GM19463 (cell line): ENCODE measurements around the gene DDAH1.

ENCODE experiments used
- ATAC-seq: cut with Tn5 transposase; IDR thresholded peaks from one replicate; pipeline ENCODE4 v1.9.1; 2021; ENCODE audit warnings: mild to moderate bottlenecking, moderate library complexity; ENCODE audit not compliant: unreplicated experiment

The DDAH1 gene

DNA sequence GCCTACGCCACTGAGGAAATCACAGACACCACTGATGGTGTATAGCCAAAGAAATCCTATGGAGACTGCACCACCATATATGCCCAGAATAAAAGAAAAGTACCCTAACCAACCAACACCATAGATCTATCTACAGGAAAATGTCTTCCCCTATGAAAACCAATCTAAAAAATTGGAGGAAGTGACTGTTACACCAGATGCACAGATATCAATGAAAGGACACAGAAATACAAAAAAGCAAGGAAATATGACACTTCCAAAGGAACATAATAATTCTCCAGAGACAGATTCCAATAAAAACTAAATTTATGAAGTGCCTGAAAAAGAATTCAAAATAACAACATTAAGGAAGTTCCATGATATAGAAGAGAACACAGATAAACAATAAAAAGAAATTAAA, 131.8 kb downstream of the DDAH1 start:
- ATAC-seq: no peak

DNA sequence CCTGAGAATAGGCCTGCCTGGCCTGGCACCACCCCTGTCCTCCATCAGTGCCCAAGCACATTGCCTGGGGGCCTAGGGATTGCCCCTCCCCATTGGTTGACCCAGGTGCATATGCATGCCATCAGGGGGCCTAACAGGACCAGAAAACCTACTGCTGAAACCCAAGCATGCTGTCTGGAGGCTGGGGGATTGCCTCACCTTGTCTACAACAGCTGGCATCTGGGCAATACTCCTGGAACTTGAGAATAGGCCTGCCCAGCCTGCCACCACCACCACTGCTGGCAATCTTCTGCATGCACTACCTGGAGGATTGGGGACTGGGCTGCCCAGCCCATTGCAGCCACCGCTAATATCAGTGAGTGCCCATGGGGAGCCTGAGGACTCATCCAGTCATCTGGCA, 132.4 kb downstream of the DDAH1 start:
- ATAC-seq: no peak

DNA sequence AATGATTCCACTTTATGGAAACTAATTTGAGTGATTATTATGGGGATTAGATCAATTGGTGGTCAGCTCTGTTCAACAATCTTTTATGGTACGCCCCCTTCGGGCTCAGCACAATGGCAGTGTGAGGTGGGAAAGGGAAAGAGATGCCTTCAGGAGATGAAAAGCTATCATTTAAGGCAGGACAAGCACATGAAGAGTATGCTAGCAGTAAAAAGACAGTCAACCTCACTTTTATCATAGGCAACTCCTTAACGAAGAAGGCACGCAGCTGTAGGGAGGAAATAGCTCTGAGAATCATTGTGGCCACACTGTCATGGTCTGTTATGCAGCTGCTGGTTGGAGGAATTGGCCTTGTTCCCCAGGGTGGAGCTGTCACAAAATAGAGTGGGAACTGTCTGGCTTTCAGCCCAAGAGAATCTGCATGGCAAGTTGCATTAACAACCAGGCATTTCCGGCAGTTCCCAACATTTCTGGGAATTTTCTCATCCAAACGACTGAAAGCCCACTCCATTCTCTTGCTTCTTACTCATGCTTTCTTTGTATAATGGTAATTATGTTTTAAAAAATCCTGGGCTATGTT, 134.2 kb downstream of the DDAH1 start:
- peak; percentile 74 for ATAC-seq

DNA sequence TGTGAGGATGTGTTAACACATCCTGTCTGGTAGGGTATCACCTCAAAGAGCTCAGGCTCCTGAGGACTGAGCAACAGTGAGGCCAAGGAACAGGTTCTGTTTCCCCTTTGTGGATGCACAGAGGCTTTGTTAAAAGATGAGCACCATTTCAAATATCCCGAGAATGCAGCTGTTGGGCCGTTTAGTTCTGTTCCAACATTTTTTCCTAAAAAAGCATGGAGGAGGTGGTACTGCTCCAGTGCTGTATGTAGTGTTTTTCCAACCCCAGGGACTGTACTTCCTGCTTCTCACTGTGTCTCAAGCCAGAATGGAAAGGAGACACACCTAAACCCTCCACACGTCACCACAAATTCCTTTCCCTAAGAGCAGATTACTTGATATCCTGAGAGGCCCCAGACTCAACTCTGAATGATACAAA, 134.7 kb downstream of the DDAH1 start:
- no peak for ATAC-seq

DNA sequence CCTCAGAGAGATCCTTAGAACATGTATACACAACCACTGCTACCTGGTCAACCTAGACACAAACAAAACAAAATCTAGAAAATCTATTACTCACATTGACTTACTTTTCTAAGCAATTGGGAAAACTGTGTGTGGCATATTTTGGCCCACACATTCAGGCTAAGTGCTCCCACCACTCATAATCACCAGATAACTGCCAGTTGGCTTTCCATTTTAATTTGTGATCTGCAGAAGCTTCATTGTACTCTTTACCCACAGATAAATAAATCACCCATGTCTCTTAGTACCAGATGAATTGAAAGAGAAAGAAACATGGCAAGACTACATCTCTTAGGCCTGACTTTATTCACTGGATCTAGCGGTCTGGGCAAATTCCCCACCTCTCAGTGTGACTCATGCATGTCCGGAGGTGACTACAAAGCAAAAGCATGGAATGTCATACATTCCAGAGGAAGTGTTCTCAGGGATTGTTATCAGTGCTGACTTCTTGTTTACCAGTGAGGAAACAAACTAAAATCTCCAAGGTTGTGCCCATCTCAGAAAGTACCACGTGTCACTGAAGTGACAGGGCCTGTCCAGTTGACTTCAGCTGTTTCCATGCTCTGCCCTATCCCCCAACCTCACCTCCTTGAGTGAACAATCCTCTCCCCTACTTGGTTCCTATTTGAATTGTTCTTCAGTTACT, 136.1 kb downstream of the DDAH1 start:
- ATAC-seq: no peak

DNA sequence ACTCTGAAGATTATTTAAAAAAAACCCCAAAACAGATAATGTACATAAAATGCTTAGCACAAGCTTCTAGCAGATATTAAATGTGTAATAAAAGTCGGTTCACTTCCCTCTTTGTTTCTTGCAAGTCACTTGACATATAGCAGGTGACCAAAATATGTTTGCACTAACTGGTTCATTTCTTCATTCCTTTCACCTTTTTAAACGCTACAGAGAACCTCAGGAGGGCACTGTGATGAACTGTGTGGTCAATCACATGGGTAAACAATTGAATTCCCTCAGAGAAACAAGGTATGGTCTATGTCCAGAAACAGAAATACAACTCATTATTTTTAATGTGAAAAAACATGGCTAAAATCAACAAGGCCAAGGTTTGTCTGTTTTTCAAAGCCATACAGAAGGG, 137.2 kb downstream of the DDAH1 start:
- no peak for ATAC-seq

DNA sequence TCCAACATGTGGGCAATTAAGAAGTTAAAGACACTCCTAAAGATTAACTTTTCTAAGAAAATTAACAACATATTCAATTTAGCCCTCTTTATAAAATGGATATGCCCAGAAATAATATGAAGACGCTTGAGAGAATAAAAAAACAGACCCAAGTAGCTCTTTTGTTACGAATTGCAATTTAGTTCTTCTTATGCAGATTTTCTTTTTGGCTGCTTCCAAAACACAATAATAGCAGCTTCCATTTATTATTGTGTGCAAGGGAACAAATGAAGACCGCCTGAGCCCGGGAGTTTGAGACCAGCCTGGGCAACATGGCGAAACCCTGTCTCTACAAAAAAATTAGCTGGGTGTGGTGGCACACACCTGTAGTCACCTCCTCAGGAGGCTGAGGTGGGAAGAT, 138.1 kb downstream of the DDAH1 start:
- ATAC-seq: no peak

DNA sequence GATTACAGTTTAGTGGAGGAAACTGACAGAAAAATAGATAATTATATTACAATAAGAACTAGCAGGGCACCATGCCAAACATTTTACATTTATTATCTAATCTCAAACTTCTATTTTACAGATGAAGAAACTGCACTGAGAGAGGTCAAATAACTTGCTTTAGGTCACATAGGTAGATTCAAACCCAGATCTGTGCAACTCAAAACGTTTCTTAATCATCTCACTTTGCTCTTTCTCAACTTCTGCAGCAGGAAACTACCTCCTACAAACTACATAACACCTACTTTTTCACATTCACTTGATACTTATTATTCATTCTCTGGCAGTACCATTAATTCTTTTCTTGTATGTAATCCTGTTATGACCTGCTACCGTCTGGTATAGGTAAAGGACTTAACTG, 138.6 kb downstream of the DDAH1 start:
- no peak for ATAC-seq

DNA sequence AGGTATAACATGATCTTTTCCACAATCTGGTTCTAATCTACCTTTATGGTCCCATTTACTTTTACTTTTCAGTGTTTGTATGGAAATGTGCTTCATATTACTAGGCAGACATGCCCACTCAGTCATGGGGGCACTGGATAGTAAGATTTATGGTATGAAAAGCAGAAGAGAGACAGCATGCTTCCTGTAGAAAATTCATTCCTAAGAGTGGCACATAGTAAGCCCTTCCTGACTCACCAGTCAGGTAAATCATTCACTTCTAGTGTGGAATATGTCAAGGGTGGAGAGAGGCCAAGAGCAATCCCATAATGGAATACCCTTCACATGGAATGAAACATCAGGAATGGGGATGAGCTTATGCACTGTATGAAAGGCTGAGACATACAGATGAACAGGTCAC, 139.0 kb downstream of the DDAH1 start:
- ATAC-seq: no peak

DNA sequence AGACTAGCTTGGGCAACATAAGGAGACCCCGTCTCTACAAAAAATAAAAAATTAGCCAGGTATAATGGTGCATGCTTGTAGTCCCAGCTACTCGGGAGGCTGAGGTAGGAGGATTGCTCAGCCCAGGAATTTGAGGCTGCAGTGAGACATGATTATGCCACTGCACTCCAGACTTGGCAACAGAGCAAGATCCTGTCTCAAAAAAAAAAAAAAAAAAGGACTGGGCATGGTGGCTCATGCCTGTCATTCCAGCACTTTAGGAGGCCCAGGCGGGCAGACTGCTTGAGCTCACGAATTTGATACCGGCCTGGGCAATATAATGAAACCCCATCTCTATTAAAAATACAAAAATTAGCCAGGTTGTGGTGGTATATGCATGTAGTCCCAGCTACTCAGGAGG, 141.2 kb downstream of the DDAH1 start:
- ATAC-seq: no peak

DNA sequence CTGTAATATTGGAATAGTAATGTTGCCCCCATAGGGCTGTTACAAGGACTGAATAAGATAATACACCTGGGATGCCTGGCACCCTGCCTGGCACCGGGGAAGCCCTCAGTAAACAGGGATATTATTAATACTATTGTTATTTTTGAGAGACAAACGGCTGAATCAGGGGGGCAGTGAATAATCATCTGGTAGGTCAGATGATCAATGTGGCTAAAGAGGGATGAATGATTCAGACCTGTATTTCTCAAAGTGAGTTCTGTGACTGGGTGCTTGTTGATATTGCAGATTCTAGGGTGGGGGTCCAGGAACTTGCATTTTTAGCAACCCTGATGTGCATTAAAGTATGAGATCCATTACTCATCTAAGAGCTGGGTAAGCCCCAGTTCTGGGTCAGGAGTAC, 142.3 kb downstream of the DDAH1 start:
- ATAC-seq: no peak

DNA sequence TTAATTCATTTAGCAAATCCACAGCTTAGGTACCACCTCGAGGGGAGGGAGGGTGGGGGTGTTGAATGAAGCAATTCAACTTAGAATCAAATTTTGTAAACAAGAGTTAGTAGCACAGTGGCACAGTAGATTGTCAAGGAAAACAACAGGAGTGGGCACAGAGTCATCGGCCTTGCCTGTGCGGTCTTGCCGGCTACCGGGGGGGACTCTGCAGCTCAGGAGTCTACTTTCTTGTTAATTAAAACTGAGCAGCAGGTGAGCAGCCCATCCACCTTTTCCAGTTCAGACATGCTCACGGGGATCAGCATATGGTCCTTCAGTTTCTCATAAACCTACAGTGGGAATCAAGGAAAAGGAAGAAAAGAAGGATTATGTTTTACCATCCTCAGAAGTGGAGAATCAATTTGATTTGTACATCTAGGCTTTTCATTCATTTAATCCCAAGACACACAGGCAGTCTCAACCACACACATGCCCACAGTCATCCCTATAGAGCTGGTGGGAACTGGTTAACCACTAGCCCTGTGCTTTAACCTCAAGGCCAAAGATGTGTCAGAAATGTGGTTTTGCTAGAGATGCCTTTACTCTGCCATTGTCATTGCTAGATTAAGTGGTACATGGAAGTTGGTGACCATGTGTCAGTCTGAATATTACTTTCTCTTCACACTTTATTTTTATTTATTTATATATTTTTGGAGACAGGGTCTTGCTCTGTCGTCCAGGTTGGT, 143.6 kb downstream of the DDAH1 start:
- peak; percentile 88 for ATAC-seq

DNA sequence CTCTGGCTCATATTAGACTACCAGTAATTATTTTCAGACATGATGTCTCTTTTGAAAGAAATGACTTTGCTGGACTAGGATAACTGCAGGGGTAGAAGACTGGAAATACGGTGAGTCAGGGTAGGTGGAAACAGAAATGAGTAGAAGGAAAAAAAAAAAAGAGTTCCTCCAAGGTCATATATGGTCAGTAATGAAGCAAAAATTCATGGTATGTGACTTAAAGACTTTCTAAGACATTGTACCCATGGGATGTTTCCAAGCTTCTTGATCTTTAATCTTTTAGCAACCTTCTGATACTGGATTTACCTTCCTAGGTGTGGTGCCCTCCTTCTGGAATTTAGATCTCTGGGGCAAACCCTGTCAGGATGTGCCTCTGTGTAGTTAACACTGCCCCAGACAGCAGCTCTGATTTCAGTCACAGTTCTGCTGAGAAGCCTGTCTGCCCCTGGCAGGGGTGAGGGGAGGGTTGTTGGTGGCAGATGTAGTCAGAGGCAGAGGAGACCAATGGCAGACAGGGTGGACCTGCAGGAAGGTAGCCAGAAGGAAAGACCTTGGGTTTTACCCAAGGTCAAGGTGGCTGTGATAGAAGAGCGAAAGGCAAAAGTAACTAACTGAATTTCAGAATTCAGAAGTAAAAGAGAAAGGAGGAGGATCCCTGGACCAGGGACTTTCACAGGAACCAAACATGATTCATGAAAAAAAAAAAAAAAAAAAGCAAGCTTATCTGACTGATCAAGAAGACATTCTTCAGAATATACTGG, 144.4 kb downstream of the DDAH1 start:
- ATAC-seq: no peak

DNA sequence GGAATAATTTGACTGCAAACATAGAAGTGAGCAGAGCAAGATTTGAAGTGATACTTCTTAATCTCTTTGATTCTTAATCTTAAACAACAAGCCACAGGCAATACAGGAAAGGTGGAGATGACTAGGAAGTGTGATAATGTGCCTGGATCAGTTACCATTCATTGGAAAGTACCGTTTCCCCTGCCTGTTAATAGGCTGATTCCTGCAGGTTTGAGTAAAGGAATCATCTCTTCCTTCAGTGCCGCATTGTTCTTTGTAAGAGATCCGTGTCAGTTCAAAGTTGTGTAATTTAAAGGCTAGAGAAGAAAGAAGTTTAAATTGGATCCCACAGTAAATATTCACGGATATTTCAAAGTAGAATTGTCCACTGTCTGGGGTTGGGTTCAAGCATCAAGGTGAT, 145.0 kb downstream of the DDAH1 start:
- no peak for ATAC-seq

DNA sequence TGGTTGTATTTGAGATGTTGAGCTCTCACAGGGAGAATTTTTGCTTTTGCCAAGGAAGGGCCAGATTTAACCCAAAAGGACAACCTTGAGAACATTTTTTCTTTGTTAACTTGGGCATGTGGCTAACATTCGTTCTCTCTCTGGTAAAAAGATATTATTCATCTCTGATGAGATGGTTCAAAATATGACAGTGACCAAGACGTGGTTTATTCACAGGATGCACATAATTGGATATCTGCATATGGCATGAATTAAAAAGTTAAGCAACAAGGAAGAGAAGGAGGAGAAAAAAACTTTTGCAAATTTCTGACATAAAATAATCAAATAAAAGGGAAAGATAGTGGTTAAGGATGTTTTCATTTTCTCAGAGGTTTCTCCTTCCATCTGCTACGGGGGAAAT, 145.5 kb downstream of the DDAH1 start:
- ATAC-seq: no peak

DNA sequence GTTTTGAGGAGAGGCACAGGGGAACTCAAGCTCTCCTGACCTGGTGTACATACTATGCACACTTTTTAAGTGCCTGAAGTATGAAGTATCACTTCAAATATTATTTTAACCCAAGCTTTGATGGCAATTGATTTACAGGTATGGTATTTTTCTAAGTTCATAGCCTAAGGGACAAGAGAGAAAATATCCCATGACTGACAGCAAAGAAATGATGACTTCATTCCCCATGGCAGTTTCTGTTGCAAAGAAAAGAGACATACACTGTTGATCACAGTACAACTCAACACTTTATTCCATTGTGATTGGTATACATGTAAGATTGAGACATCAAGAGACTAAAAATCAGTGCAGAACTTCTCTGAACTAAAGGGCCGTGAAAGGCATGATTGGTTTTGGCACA, 146.7 kb downstream of the DDAH1 start:
- no peak for ATAC-seq

DNA sequence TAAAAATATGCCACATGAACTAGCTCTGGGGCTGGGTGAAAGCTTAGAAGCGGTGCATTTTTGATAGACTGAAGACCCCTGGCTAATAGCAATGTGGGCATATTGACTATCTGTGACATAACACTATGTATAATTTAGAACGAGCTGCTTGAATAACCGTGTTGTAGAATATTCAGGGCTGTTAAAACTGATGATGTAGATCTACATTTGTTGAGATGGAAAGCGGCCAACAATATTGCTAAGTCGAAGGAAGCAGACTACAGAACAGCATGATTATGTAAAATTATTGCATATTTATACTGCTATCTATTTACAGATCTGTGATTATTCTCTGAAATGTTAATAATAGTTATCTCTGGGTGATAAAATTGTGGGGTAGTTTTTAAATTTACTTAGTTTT, 147.4 kb downstream of the DDAH1 start:
- no peak for ATAC-seq

DNA sequence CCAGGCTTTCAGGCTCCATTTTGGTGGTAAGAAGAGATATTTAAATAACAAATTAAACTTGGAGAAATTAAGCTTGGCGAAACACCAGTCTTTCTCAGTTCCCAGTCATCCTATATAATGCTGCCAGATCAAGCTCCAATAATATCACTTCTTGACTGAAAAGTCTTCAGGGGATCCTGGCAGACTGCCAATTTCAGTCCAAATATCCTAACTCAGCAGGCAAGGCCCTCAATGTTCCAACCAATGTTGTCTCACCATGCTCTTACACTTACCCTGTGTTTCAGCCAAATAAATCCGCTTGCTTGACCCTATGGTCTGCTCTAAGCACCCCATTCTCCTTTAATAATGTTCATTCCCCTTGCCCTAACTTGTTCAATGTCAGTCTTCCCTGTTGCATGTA, 148.6 kb downstream of the DDAH1 start:
- ATAC-seq: no peak

DNA sequence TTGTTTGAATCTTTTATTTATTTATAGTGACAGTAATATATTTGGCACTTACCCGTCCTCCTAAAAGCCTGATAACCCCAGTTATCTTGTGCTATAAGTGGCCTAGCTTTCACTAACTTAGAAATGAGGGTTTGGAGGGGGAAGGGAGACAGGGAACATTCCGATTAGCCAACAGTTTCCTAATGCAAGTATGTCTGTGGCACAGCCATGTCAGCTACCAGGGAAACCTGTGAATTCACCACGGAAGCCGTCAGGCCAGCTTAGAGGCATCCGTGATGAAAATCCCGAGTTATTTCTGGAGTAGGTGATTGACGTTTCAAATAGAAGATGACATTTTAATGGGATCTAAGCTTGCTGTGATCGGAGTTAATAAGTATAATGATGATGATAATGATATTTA, 149.2 kb downstream of the DDAH1 start:
- no peak for ATAC-seq

DNA sequence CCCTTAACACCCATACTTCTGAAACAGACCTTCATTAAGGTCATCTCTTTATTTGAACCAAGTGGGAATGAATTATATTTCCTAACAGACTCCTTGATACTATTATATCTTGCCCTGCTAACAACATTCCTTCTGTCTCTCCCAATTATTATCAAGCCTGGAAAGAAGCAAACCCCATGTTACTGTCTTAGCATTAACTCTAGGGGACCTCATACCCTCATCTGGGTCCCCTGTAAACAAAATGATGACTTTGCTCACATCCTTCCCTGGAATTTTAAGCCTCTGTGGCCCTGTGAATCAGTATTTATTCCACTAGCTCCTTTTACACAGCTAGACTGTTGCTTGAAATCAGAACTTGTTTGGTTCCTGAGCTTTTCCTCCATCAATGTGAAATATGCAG, 150.2 kb downstream of the DDAH1 start:
- no peak for ATAC-seq

DNA sequence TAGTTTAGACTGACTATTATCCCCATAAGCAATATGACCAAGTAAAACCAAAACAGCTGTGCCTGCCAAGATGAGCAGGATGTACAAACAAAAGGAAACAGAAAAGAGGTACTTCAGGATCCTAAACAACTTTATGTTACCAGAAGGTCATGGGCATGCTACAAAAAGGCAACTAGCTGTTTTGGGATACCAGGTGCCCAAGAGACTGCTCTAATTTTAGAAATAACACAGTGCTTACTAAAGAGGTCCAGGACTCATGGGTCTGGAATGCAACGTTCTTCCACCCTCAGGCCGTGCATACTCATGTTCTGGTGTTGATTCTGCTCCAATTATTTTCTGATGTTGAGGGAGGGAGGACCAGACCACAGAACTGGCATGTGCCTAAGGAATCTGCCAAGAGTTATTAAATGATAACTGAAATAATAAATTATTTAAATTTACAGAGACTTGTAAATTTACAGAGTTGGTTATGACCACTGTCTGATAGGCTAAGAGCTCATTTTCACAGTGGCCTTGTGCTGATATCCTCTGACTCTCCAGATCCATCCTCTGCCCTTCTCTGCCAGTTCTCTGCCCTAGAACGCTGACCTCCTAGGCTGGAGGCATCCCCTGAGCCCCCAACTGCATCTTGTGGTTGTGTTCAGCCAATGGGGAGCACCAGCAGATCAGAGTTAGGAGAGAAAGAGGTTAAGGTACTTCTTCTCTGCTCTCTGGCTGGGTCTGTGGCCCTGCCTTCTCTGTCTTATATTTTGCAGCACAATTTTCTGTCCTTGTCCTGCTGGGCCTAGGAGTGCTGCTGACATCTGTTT, 150.9 kb downstream of the DDAH1 start:
- no peak for ATAC-seq
